Measurements from ENCODE around the gene ZNF19. TPM values are rescaled to one million over a fixed set of nuclear protein-coding genes. Genes with fewer than 3 reads are reported as not detected.

ZNF19 gene
- total and polyA plus RNA-seq, 9 of the 15 experiments (the other 6 are each of a cell fraction or from before 2014, with no cell fraction given) = 1.2 to 2.8 (median 1.8) TPM

DNA sequence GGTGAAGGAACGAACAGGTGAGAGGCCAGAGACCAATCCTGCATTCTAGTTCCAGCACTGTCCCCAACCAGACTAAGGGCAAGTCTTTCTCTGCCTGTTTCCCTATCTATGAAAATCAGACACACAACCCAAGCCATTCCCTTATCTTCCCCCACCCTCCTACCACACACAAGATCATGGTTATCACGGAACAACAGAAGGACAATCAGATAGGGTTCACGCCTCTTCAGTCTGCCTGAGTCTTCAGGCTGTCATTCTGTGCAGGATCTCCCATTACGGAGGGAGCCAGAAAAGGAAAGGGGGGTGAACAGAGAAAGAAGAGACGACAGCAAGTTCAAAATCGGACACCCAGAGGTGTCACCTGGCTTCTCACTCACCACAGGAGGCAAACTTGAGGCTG, 58.4 kb downstream of the ZNF19 start (continued):
- TF ChIP-seq STAT6 (CRISPR knock-in tag; IDR thresholded peaks at IDR 0.05) (no peak), TCFL5 (CRISPR knock-in tag; conservative IDR thresholded peaks at IDR 0.05) (no peak), SRF (CRISPR knock-in tag; IDR thresholded peaks at IDR 0.05) (0 out of 4 replicates have a peak, but pooled peaks of 1 of the 2 experiments have one; percentile 61), CBFA2T2 (conservative IDR thresholded peaks at IDR 0.05) (peak; percentile 96), TEAD1 (CRISPR knock-in tag; IDR thresholded peaks at IDR 0.05) (peak in 1 of 2 experiments; percentile 78; a peak in 2 of 4 replicates), ZNF253 (CRISPR knock-in tag; conservative IDR thresholded peaks at IDR 0.05) (no peak), NBN (IDR thresholded peaks at IDR 0.05; ENCODE audit: low read depth) (peak; percentile 85), GTF2A2 (tag; IDR thresholded peaks at IDR 0.05) (no peak), FUS (optimal IDR thresholded peaks at IDR 0.05; ENCODE audit: low read depth, low read length) (no peak), RFX5 (IDR thresholded peaks at IDR 0.05; ENCODE audit: low read depth, low read length) (no peak), HMGN3 (IDR thresholded peaks at IDR 0.05; ENCODE audit: borderline replicate concordance, extremely low read depth, insufficient read length, low read depth, low read length) (peak; percentile 70), ZC3H8 (IDR thresholded peaks at IDR 0.05) (no peak), MECOM (CRISPR knock-in tag; IDR thresholded peaks at IDR 0.05) (peak; percentile 91), ZNF41 (CRISPR knock-in tag; conservative IDR thresholded peaks at IDR 0.05) (no peak; the same call in 1 of the 2 replicates), SMC3 (conservative IDR thresholded peaks at IDR 0.05; ENCODE audit: insufficient read depth, low read depth, low read length) (no peak)
- TF ChIP-seq, protein P1, sequence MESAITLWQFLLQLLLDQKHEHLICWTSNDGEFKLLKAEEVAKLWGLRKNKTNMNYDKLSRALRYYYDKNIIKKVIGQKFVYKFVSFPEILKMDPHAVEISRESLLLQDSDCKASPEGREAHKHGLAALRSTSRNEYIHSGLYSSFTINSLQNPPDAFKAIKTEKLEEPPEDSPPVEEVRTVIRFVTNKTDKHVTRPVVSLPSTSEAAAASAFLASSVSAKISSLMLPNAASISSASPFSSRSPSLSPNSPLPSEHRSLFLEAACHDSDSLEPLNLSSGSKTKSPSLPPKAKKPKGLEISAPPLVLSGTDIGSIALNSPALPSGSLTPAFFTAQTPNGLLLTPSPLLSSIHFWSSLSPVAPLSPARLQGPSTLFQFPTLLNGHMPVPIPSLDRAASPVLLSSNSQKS (CRISPR knock-in tag; IDR thresholded peaks at IDR 0.05) = no peak
- TF ChIP-seq, protein P2, sequence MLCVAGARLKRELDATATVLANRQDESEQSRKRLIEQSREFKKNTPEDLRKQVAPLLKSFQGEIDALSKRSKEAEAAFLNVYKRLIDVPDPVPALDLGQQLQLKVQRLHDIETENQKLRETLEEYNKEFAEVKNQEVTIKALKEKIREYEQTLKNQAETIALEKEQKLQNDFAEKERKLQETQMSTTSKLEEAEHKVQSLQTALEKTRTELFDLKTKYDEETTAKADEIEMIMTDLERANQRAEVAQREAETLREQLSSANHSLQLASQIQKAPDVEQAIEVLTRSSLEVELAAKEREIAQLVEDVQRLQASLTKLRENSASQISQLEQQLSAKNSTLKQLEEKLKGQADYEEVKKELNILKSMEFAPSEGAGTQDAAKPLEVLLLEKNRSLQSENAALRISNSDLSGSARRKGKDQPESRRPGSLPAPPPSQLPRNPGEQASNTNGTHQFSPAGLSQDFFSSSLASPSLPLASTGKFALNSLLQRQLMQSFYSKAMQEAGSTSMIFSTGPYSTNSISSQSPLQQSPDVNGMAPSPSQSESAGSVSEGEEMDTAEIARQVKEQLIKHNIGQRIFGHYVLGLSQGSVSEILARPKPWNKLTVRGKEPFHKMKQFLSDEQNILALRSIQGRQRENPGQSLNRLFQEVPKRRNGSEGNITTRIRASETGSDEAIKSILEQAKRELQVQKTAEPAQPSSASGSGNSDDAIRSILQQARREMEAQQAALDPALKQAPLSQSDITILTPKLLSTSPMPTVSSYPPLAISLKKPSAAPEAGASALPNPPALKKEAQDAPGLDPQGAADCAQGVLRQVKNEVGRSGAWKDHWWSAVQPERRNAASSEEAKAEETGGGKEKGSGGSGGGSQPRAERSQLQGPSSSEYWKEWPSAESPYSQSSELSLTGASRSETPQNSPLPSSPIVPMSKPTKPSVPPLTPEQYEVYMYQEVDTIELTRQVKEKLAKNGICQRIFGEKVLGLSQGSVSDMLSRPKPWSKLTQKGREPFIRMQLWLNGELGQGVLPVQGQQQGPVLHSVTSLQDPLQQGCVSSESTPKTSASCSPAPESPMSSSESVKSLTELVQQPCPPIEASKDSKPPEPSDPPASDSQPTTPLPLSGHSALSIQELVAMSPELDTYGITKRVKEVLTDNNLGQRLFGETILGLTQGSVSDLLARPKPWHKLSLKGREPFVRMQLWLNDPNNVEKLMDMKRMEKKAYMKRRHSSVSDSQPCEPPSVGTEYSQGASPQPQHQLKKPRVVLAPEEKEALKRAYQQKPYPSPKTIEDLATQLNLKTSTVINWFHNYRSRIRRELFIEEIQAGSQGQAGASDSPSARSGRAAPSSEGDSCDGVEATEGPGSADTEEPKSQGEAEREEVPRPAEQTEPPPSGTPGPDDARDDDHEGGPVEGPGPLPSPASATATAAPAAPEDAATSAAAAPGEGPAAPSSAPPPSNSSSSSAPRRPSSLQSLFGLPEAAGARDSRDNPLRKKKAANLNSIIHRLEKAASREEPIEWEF (CRISPR knock-in tag; IDR thresholded peaks at IDR 0.05) = no peak
- TF ChIP-seq, protein P3, sequence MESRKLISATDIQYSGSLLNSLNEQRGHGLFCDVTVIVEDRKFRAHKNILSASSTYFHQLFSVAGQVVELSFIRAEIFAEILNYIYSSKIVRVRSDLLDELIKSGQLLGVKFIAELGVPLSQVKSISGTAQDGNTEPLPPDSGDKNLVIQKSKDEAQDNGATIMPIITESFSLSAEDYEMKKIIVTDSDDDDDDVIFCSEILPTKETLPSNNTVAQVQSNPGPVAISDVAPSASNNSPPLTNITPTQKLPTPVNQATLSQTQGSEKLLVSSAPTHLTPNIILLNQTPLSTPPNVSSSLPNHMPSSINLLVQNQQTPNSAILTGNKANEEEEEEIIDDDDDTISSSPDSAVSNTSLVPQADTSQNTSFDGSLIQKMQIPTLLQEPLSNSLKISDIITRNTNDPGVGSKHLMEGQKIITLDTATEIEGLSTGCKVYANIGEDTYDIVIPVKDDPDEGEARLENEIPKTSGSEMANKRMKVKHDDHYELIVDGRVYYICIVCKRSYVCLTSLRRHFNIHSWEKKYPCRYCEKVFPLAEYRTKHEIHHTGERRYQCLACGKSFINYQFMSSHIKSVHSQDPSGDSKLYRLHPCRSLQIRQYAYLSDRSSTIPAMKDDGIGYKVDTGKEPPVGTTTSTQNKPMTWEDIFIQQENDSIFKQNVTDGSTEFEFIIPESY (CRISPR knock-in tag; IDR thresholded peaks at IDR 0.05) = no peak
